Stimulated activated naive CD8-positive, alpha-beta T cell treated with anti-CD3 and anti-CD28 coated beads, Interleukin-15, amount 100 ng/mL, for 72 hours (primary cell): ENCODE results near the gene CENPH.
"Not testable (repeated sequence)": the region's sequence is repeated elsewhere in the genome, so short reads cannot be mapped to it uniquely, and the experiment has no call there.

ENCODE experiments used
- ATAC-seq: fragments of 150-1000 bp; cut with Tn5 transposase; 2 replicates; pipeline ENCODE4 v1.10.0; 2021; ENCODE audit warnings: mild to moderate bottlenecking, moderate library complexity
- DNase-seq, 2 donors: peaks; one replicate each; pipeline ENCODE4 v3.0.0; 2021 to 2022
- H3K27ac Mint-ChIP-seq, 2 donors: one replicate each; pipeline ENCODE4 v1.8.0; 2022; ENCODE audit warnings: mild to moderate bottlenecking in 2 of 2, mixed read lengths in 2 of 2, moderate library complexity in 2 of 2
- H3K27me3 Mint-ChIP-seq: one replicate; pipeline ENCODE4 v1.8.0; 2022; ENCODE audit warnings: mixed read lengths
- H3K4me1 Mint-ChIP-seq: one replicate; pipeline ENCODE4 v1.8.0; 2022; ENCODE audit warnings: mild to moderate bottlenecking, mixed read lengths
- H3K4me3 Mint-ChIP-seq, 2 donors: one replicate each; pipeline ENCODE4 v1.8.0; 2022; ENCODE audit warnings: mild to moderate bottlenecking in 2 of 2, mixed read lengths in 2 of 2, moderate library complexity in 1 of 2
- H3K9me3 Mint-ChIP-seq, 2 donors: one replicate each; pipeline ENCODE4 v1.8.0; 2022; ENCODE audit warnings: mixed read lengths in 2 of 2

The CENPH gene

GRCh38 chr5:69189162-69190086 lies at the start of gene CENPH:
Gene CENPH (plus strand): TSS chr5:69189583. CDS start chr5:69189635, 52 bp downstream.
- H3K9me3 Mint-ChIP-seq, result no peaks in the 10 kb centered on the region
- H3K27ac Mint-ChIP-seq, result peak within 1 kb of the TSS; percentile 96
- ATAC-seq (peak; percentile 96), DNase-seq (peak; percentile 90 to 93)
- H3K4me3 Mint-ChIP-seq, result peak within 1 kb of the TSS; percentile 85 to 90
- no peaks in the 10 kb centered on the region for H3K27me3 Mint-ChIP-seq
- H3K4me1 Mint-ChIP-seq, result peaks cover 10% of the 10 kb centered on the region

GRCh38 chr5:69140239-69140638 lies 49.1 kb upstream of the CENPH start:
- DNase-seq, ATAC-seq, H3K27me3 Mint-ChIP-seq, H3K4me3 Mint-ChIP-seq, H3K4me1 Mint-ChIP-seq: not testable (repeated sequence)
- H3K27ac Mint-ChIP-seq, result peak overlapping the region in 1 of 2 donors; percentile 35
- H3K9me3 Mint-ChIP-seq, result peaks cover 9 to 21% of the 10 kb centered on the region in 2 donors

- Mint-ChIP-seq H3K9me3 (peaks cover 9 to 21% of the 10 kb centered on the region in 2 donors), H3K27ac (no peak overlapping the region), H3K27me3 (no peaks in the 10 kb centered on the region), H3K4me3 (no peak overlapping the region), H3K4me1 (no peaks in the 10 kb centered on the region)
- DNase-seq (no peak), ATAC-seq (no peak)
These were observed 48.6 kb upstream of the CENPH start for GRCh38 chr5:69140827-69141226.

GRCh38 chr5:69148576-69148975 lies 40.8 kb upstream of the CENPH start:
- not testable (repeated sequence) for H3K27ac Mint-ChIP-seq, H3K4me1 Mint-ChIP-seq, H3K4me3 Mint-ChIP-seq, DNase-seq, ATAC-seq, H3K27me3 Mint-ChIP-seq, H3K9me3 Mint-ChIP-seq

- ATAC-seq, result no peak
- Mint-ChIP-seq H3K27me3 (no peaks in the 10 kb centered on the region), H3K27ac (peak overlapping the region; percentile 12 to 66), H3K4me3 (no peak overlapping the region), H3K4me1 (no peaks in the 10 kb centered on the region), H3K9me3 (no peaks in the 10 kb centered on the region)
- DNase-seq, result no peak
These were observed 40.3 kb upstream of the CENPH start for GRCh38 chr5:69148981-69149675.

GRCh38 chr5:69149676-69150010 lies 39.7 kb upstream of the CENPH start:
- no peak overlapping the region for H3K4me3 Mint-ChIP-seq

GRCh38 chr5:69152731-69153130 lies 36.7 kb upstream of the CENPH start:
- no peak for ATAC-seq
- Mint-ChIP-seq H3K27me3 (no peaks in the 10 kb centered on the region), H3K4me1 (no peaks in the 10 kb centered on the region)

More at GRCh38 chr5:69149676-69150010, 39.7 kb upstream of the CENPH start:
- ATAC-seq, result no peak
- no peaks in the 10 kb centered on the region for H3K27me3 Mint-ChIP-seq
- no peak for DNase-seq
- no peaks in the 10 kb centered on the region for H3K4me1 Mint-ChIP-seq
- H3K9me3 Mint-ChIP-seq, result no peaks in the 10 kb centered on the region
- peak overlapping the region; percentile 12 to 66 for H3K27ac Mint-ChIP-seq

GRCh38 chr5:69156456-69156855 lies 32.9 kb upstream of the CENPH start:
- no peak for ATAC-seq
- Mint-ChIP-seq H3K27ac (no peak overlapping the region), H3K4me1 (no peaks in the 10 kb centered on the region), H3K4me3 (no peak overlapping the region), H3K9me3 (no peaks in the 10 kb centered on the region), H3K27me3 (no peaks in the 10 kb centered on the region)
- DNase-seq, result no peak

More at GRCh38 chr5:69152731-69153130, 36.7 kb upstream of the CENPH start:
- H3K9me3 Mint-ChIP-seq, result no peaks in the 10 kb centered on the region
- H3K4me3 Mint-ChIP-seq, result no peak overlapping the region
- no peak overlapping the region for H3K27ac Mint-ChIP-seq
- no peak for DNase-seq

GRCh38 chr5:69158039-69158438 lies 31.3 kb upstream of the CENPH start:
- H3K27ac Mint-ChIP-seq, result no peak overlapping the region
- H3K4me1 Mint-ChIP-seq, result no peaks in the 10 kb centered on the region
- no peaks in the 10 kb centered on the region for H3K9me3 Mint-ChIP-seq
- H3K27me3 Mint-ChIP-seq, result no peaks in the 10 kb centered on the region
- no peak overlapping the region for H3K4me3 Mint-ChIP-seq
- no peak for ATAC-seq
- no peak for DNase-seq

GRCh38 chr5:69160651-69161050 lies 28.7 kb upstream of the CENPH start:
- Mint-ChIP-seq H3K9me3 (no peaks in the 10 kb centered on the region), H3K4me3 (no peak overlapping the region), H3K27me3 (no peaks in the 10 kb centered on the region), H3K4me1 (peaks cover 2% of the 10 kb centered on the region), H3K27ac (no peak overlapping the region)
- ATAC-seq (no peak), DNase-seq (no peak)

GRCh38 chr5:69166686-69167492 lies 22.5 kb upstream of the CENPH start, which contains the start of gene CCNB1:
Gene CCNB1 (plus strand): TSS chr5:69167150. CDS start chr5:69167263, 113 bp downstream.
- peak; percentile 97 to 99 for DNase-seq
- peak; percentile 99 for ATAC-seq
- Mint-ChIP-seq H3K9me3 (peaks cover 0 to 4% of the 10 kb centered on the region in 2 donors), H3K4me1 (peaks cover 33% of the 10 kb centered on the region), H3K4me3 (peak within 1 kb of the TSS; percentile 93 to 97), H3K27ac (peak within 1 kb of the TSS; percentile 96 to 98), H3K27me3 (no peaks in the 10 kb centered on the region)

GRCh38 chr5:69167493-69167855 lies 21.9 kb upstream of the CENPH start:
- Mint-ChIP-seq H3K27ac (peak overlapping the region; percentile 96 to 98), H3K27me3 (no peaks in the 10 kb centered on the region), H3K4me1 (peaks cover 33% of the 10 kb centered on the region), H3K9me3 (peaks cover 0 to 4% of the 10 kb centered on the region in 2 donors), H3K4me3 (peak overlapping the region; percentile 93 to 97)
- DNase-seq (no peak), ATAC-seq (no peak)

GRCh38 chr5:69167929-69168328 lies 21.5 kb upstream of the CENPH start:
- Mint-ChIP-seq H3K27me3 (no peaks in the 10 kb centered on the region), H3K9me3 (peaks cover 0 to 4% of the 10 kb centered on the region in 2 donors), H3K4me3 (peak overlapping the region; percentile 93 to 97), H3K4me1 (peaks cover 33% of the 10 kb centered on the region), H3K27ac (peak overlapping the region; percentile 96 to 98)
- DNase-seq, result no peak
- ATAC-seq, result no peak

GRCh38 chr5:69170495-69170894 lies 18.9 kb upstream of the CENPH start:
- H3K4me1 Mint-ChIP-seq, result peaks cover 32% of the 10 kb centered on the region
- no peaks in the 10 kb centered on the region for H3K27me3 Mint-ChIP-seq
- H3K9me3 Mint-ChIP-seq, result peaks cover 0 to 4% of the 10 kb centered on the region in 2 donors
- no peak overlapping the region for H3K27ac Mint-ChIP-seq
- ATAC-seq (no peak), DNase-seq (no peak)
- no peak overlapping the region for H3K4me3 Mint-ChIP-seq

GRCh38 chr5:69170969-69171368 lies 18.4 kb upstream of the CENPH start:
- DNase-seq, result no peak
- H3K27me3 Mint-ChIP-seq, result no peaks in the 10 kb centered on the region
- H3K4me1 Mint-ChIP-seq, result peaks cover 28% of the 10 kb centered on the region
- no peak overlapping the region for H3K4me3 Mint-ChIP-seq
- H3K27ac Mint-ChIP-seq, result no peak overlapping the region
- peaks cover 0 to 4% of the 10 kb centered on the region in 2 donors for H3K9me3 Mint-ChIP-seq
- no peak for ATAC-seq
